ENCODE data around the gene DUOXA1.

- TF ChIP-seq RAD21 (IDR thresholded peaks at IDR 0.05; ENCODE audit: low read depth) (no peak), REST (IDR thresholded peaks at IDR 0.05; ENCODE audit: low read depth) (no peak), FOXM1 (IDR thresholded peaks at IDR 0.05; ENCODE audit: borderline replicate concordance, low read depth) (no peak), EP300 (IDR thresholded peaks at IDR 0.05; ENCODE audit: borderline replicate concordance) (no peak), CREB1 (IDR thresholded peaks at IDR 0.05; ENCODE audit: low read depth) (no peak), MAX (IDR thresholded peaks at IDR 0.05) (no peak)
These were observed 21.3 kb upstream of the DUOXA1 start for GRCh38 chr15:45150997-45151396.
